ENCODE data around the gene ADCY4.

The ADCY4 gene

DNA sequence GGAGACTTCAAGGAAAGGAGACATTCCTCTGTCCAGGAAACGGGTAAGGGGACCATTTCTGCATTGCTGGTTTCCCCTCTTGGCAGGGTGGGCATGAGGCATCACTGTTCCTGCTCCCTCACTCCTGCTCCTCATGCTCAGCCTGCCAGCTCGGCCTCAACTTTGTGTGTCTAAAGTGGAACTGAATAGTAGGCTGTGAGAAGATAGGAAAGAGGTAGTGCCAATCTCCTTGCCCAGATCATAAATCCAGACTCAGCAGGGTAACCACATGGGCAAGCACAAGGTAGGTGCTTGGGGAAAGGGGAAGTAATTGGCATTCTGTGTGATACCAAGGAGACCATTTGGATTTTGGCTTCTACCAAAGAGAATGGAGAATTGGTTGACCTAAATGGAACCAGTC, 21.0 kb downstream of the ADCY4 start:
- H3K4me1 ChIP-seq (ENCODE audit: control insufficient read depth in 2 of 2, insufficient read depth in 1 of 2, low read depth in 1 of 2, low read length in 2 of 2) = no peaks in the 10 kb centered on the region
- no CpG with 5 or more reads among the region's 2 CpGs for WGBS, 2 donors (ENCODE audit: extremely low coverage in 2 of 2, insufficient read length in 2 of 2, insufficient replicate concordance in 1 of 2)

DNA sequence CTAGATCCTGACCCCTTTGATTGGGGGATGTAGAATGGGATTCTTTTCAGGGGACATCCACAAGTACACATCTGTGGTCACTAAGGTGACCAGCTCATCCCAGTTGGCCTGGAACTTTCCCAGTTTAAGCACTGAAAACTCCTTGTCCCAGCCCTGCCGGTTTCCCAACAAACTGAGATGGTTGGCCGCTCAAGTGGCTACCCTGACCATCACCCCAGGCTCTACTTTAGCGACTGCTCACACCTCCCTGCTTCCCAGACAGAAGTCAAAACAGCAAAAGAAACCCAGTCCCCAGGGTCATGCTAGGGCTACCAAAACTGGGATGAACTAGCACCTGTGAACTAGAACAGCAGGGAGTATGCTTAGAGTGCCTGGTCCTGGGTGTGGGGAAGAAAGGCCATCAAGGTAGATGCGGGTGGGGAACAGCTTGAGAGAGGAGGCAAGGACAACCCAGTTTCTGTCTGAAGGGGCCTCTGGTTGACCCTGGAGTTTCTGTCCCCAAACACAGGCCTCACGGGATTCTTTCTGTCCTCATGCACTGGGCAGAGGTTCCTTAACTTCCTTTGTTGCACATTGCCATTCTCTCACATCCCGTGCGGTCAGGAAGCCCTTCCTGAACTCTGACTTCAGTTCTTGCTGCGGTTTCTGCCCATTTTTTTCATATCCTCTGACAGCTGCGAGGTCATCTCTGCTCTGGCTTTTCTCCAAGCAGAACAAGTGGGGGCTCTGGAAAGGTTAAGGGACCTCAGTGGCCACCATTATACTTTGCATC, 21.9 kb downstream of the ADCY4 start:
- no CpG with 5 or more reads among the region's 9 CpGs for WGBS, 2 donors (ENCODE audit: extremely low coverage in 2 of 2, insufficient read length in 2 of 2, insufficient replicate concordance in 1 of 2)
- no peak overlapping the region for H4K8ac ChIP-seq (ENCODE audit: low read depth, low read length)
- no peaks in the 10 kb centered on the region for H3K79me1 ChIP-seq (ENCODE audit: low read depth, low read length)
- no peak for DNase-seq (ENCODE audit: low spot score)
- H3K18ac ChIP-seq (ENCODE audit: low read length) = no peak overlapping the region
- H3K4ac ChIP-seq (ENCODE audit: low read length) = no peak overlapping the region
- H2AK5ac ChIP-seq (ENCODE audit: low read depth, low read length) = no peak overlapping the region
- H3K27ac ChIP-seq (replicated peaks; ENCODE audit: low read length) = no peak overlapping the region
- no peak overlapping the region for H2AFZ ChIP-seq (ENCODE audit: low read length)
- peaks cover 0 to 7% of the 10 kb centered on the region in 2 donors for H3K9me3 ChIP-seq (replicated peaks in 1 of 2; ENCODE audit: control insufficient read depth in 2 of 2, insufficient read depth in 1 of 2, low read depth in 1 of 2, low read length in 2 of 2)
- H4K91ac ChIP-seq (ENCODE audit: low read depth, low read length, poor library complexity) = no peak overlapping the region
- H3K36me3 ChIP-seq (replicated peaks in 1 of 2; ENCODE audit: control insufficient read depth in 2 of 2, insufficient read depth in 2 of 2, low read length in 2 of 2) = peaks cover 6 to 27% of the 10 kb centered on the region in 2 donors
- no peak overlapping the region for H3K14ac ChIP-seq (ENCODE audit: low read length)
- no peak overlapping the region for H3K23ac ChIP-seq (ENCODE audit: low read depth, low read length, poor library complexity)
- peak overlapping the region in 1 of 2 donors; percentile 37 for H3K4me3 ChIP-seq (ENCODE audit: low read length in 2 of 2)
- H2BK5ac ChIP-seq (ENCODE audit: low read length) = no peak overlapping the region
- H3K27me3 ChIP-seq (ENCODE audit: control insufficient read depth in 3 of 3, insufficient read depth in 3 of 3, low read depth in 1 of 3, low read length in 3 of 3) = peaks cover 0 to 13% (median 0%) of the 10 kb centered on the region in 3 experiments
- H3K9ac ChIP-seq (ENCODE audit: low read depth, low read length, poor library complexity) = no peak overlapping the region
- no peak overlapping the region for H2BK120ac ChIP-seq (ENCODE audit: low read depth, low read length)
- no peak overlapping the region for H3K4me2 ChIP-seq (ENCODE audit: insufficient read depth, low read length, poor library complexity, severe bottlenecking)
- no peaks in the 10 kb centered on the region for H3K4me1 ChIP-seq (ENCODE audit: control insufficient read depth in 2 of 2, insufficient read depth in 1 of 2, low read depth in 1 of 2, low read length in 2 of 2)
- no peak overlapping the region for H2BK12ac ChIP-seq (ENCODE audit: low read length)
- H2BK15ac ChIP-seq (ENCODE audit: low read length) = no peak overlapping the region

More for the DNA sequence above, 21.0 kb downstream of the ADCY4 start:
- no peak overlapping the region for H3K27ac ChIP-seq (replicated peaks; ENCODE audit: low read length)
- no peak overlapping the region for H3K23ac ChIP-seq (ENCODE audit: low read depth, low read length, poor library complexity)
- no peak overlapping the region for H2BK5ac ChIP-seq (ENCODE audit: low read length)
- no peak overlapping the region for H3K18ac ChIP-seq (ENCODE audit: low read length)
- no peak overlapping the region for H2BK120ac ChIP-seq (ENCODE audit: low read depth, low read length)
- H3K9me3 ChIP-seq (replicated peaks in 1 of 2; ENCODE audit: control insufficient read depth in 2 of 2, insufficient read depth in 1 of 2, low read depth in 1 of 2, low read length in 2 of 2) = peaks cover 0 to 7% of the 10 kb centered on the region in 2 donors
- DNase-seq (ENCODE audit: low spot score) = no peak
- H3K79me1 ChIP-seq (ENCODE audit: low read depth, low read length) = no peaks in the 10 kb centered on the region
- H3K9ac ChIP-seq (ENCODE audit: low read depth, low read length, poor library complexity) = no peak overlapping the region
- no peak overlapping the region for H3K14ac ChIP-seq (ENCODE audit: low read length)
- no peak overlapping the region for H2BK12ac ChIP-seq (ENCODE audit: low read length)
- no peak overlapping the region for H2AK5ac ChIP-seq (ENCODE audit: low read depth, low read length)
- peaks cover 6 to 19% of the 10 kb centered on the region in 2 donors for H3K36me3 ChIP-seq (replicated peaks in 1 of 2; ENCODE audit: control insufficient read depth in 2 of 2, insufficient read depth in 2 of 2, low read length in 2 of 2)
- H3K27me3 ChIP-seq (ENCODE audit: control insufficient read depth in 3 of 3, insufficient read depth in 3 of 3, low read depth in 1 of 3, low read length in 3 of 3) = peaks cover 0 to 13% (median 2%) of the 10 kb centered on the region in 3 experiments
- no peak overlapping the region for H3K4me3 ChIP-seq (ENCODE audit: low read length in 2 of 2)
- H2BK15ac ChIP-seq (ENCODE audit: low read length) = no peak overlapping the region
- H3K4me2 ChIP-seq (ENCODE audit: insufficient read depth, low read length, poor library complexity, severe bottlenecking) = no peak overlapping the region
- no peak overlapping the region for H3K4ac ChIP-seq (ENCODE audit: low read length)
- H2AFZ ChIP-seq (ENCODE audit: low read length) = no peak overlapping the region
- no peak overlapping the region for H4K8ac ChIP-seq (ENCODE audit: low read depth, low read length)
- no peak overlapping the region for H4K91ac ChIP-seq (ENCODE audit: low read depth, low read length, poor library complexity)

DNA sequence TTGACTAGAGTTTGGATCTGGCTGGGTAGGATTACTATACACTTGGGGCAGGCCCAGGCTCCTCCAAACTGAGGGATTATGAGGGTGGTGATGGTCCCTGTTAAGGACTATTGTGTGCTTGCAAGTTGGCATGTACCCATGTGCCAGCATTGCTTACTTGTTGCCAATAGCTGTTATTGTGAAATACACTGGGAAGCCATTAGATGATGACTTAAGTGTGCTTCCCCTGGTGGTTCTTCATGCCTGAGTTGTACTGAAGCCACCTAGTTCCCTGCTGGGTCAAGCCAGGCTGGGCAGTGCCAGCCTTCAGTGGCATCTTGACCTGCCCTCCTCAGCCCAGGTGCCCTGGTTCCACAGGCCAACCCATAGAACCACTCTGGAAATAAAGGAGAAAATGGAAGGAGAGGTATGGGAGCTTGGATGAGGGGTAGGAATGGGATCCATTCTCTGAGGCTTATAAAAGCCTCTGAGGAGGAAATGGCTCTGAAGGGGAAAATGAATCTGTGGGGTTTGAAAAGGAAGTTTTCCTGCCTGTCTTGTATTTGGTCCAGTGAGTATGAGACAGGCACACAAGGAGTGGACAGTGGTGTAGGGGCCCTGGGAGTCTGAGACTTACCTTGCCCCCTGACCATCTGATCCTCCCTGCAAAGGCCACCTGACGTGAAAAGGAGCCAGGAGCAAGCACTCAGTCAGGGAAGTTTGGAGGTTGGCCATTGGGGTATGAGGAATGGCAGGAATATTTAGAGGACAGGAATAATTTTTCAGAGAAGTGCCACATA, 22.8 kb downstream of the ADCY4 start:
- no CpG with 5 or more reads among the region's 1 CpG for WGBS, 2 donors (ENCODE audit: extremely low coverage in 2 of 2, insufficient read length in 2 of 2, insufficient replicate concordance in 1 of 2)
- H2BK120ac ChIP-seq (ENCODE audit: low read depth, low read length) = no peak overlapping the region
- no peak for DNase-seq (ENCODE audit: low spot score)
- H3K9me3 ChIP-seq (replicated peaks in 1 of 2; ENCODE audit: control insufficient read depth in 2 of 2, insufficient read depth in 1 of 2, low read depth in 1 of 2, low read length in 2 of 2) = peaks cover 0 to 7% of the 10 kb centered on the region in 2 donors
- H3K27ac ChIP-seq (replicated peaks; ENCODE audit: low read length) = no peak overlapping the region
- no peak overlapping the region for H3K9ac ChIP-seq (ENCODE audit: low read depth, low read length, poor library complexity)
- peaks cover 0 to 10% (median 0%) of the 10 kb centered on the region in 3 experiments for H3K27me3 ChIP-seq (ENCODE audit: control insufficient read depth in 3 of 3, insufficient read depth in 3 of 3, low read depth in 1 of 3, low read length in 3 of 3)
- H3K4me2 ChIP-seq (ENCODE audit: insufficient read depth, low read length, poor library complexity, severe bottlenecking) = no peak overlapping the region
- H3K4me3 ChIP-seq (ENCODE audit: low read length in 2 of 2) = no peak overlapping the region
- H2BK5ac ChIP-seq (ENCODE audit: low read length) = no peak overlapping the region
- H3K4me1 ChIP-seq (ENCODE audit: control insufficient read depth in 2 of 2, insufficient read depth in 1 of 2, low read depth in 1 of 2, low read length in 2 of 2) = no peaks in the 10 kb centered on the region
- H2AFZ ChIP-seq (ENCODE audit: low read length) = no peak overlapping the region
- no peak overlapping the region for H3K14ac ChIP-seq (ENCODE audit: low read length)
- no peak overlapping the region for H2AK5ac ChIP-seq (ENCODE audit: low read depth, low read length)
- H4K8ac ChIP-seq (ENCODE audit: low read depth, low read length) = no peak overlapping the region
- H3K36me3 ChIP-seq (replicated peaks in 1 of 2; ENCODE audit: control insufficient read depth in 2 of 2, insufficient read depth in 2 of 2, low read length in 2 of 2) = peaks cover 6 to 34% of the 10 kb centered on the region in 2 donors
- no peak overlapping the region for H2BK12ac ChIP-seq (ENCODE audit: low read length)
- no peaks in the 10 kb centered on the region for H3K79me1 ChIP-seq (ENCODE audit: low read depth, low read length)
- H3K23ac ChIP-seq (ENCODE audit: low read depth, low read length, poor library complexity) = no peak overlapping the region
- H3K4ac ChIP-seq (ENCODE audit: low read length) = no peak overlapping the region
- H3K18ac ChIP-seq (ENCODE audit: low read length) = no peak overlapping the region
- no peak overlapping the region for H4K91ac ChIP-seq (ENCODE audit: low read depth, low read length, poor library complexity)
- H2BK15ac ChIP-seq (ENCODE audit: low read length) = no peak overlapping the region
